Kidney epithelial cell (primary cell): ENCODE data around the gene PHF13. TPM values are rescaled to one million over a fixed set of nuclear protein-coding genes. Genes with fewer than 3 reads are reported as not detected.

Source experiments
- DNase-seq: peaks from one replicate; pipeline ENCODE4 v3.0.0-alpha.2; 2010; ENCODE audit warnings: low read depth
- H3K27me3 ChIP-seq: 2 replicates; pipeline ENCODE4 v1.6.0; 2011; ENCODE audit warnings: low read length; ENCODE audit not compliant: control insufficient read depth, insufficient read depth
- H3K36me3 ChIP-seq: 2 replicates; pipeline ENCODE4 v1.5.1; 2011; ENCODE audit warnings: low read length; ENCODE audit not compliant: control insufficient read depth, insufficient read depth
- H3K4me3 ChIP-seq: 2 replicates; pipeline ENCODE4 v1.5.1; 2011; ENCODE audit warnings: low read depth, mild to moderate bottlenecking, control low read depth, low read length
- CTCF ChIP-seq: IDR thresholded peaks from 2 replicates; pipeline ENCODE4 v1.5.1; 2011; ENCODE audit warnings: mild to moderate bottlenecking, moderate library complexity, low read length, control low read depth, inconsistent platforms; ENCODE audit not compliant: insufficient read depth, poor library complexity, severe bottlenecking
- total RNA-seq: library from RNA; depleted of rRNA; stranded (reverse); fragments of >200 nt; gene quantifications from 2 replicates; pipeline ENCODE4 v1.2.3, GENCODE V29; 2015

PHF13 gene
- total RNA-seq, 1 donor from 2014 or later = 8.8 TPM

DNA sequence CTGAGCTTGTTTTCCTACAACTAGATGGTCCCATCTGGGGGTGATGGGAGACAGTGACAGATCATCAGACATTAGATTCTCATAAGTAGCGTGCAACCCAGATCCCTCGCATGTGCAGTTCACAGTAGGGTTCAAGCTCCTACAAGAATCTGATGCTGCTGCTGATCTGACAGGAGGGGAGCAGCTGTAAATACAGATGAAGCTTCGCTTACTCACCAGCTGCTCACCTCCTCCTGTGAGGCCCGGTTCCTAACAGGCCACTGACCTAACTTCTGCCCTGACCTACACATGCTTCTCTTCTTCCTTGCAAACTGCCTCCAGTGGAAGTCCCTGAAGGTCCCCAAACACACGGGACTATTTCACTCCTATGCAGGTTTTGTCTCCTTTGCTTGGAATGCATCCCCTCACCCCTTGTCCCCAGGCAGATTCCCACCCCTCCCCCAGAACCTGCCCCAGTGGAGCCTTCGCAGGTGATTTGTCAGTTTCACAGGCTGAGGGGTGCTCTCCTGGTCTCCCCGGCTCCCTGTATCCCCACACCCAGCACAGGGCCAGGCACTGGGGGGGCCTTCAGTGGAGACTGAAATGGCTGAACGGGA, 39.4 kb upstream of the PHF13 start:
- TF ChIP-seq CTCF = no peak
- Histone ChIP-seq H3K4me3 (no peak overlapping the region), H3K36me3 (no peaks in the 10 kb centered on the region), H3K27me3 (peaks cover 7% of the 10 kb centered on the region)
- no peak for DNase-seq

- no peak for TF ChIP-seq CTCF
- no peak overlapping the region for H3K4me3 ChIP-seq
Measured at GRCh38 chr1:6574818-6575217, 38.7 kb upstream of the PHF13 start.

DNA sequence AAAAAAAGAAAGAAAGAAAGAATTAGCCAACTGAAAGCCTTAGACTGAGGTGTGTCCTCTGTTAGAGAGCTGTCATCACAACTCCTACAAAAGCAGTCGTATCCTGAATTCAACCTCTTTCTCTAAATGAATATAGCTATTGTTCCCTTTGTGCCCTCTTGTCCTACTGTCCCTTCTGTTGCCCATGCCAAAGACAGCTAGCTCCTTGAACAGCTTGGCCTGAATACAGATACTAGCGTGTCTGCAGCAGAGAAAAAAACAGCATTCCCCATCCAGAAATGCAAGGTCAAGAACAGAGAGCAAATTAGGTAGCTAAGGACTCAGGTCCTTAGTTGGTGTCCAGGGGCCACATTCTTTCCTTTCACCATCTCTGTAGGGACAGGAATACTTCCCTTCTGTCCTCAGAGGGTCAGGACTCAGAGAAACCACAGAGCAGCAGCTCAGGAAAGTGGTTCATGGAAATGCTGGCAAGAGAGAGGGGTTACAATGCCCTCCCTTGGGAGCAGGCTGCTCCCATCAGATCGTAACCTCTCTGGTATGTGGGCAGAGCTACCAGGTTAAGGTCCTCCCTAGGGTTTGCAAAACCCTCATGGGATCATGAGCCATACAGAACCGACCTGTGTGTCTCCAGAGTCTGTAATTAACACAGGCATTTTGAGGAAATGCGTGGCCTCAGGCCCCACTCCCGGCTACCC, 35.6 kb upstream of the PHF13 start:
- no peak overlapping the region for H3K4me3 ChIP-seq
- TF ChIP-seq CTCF = no peak
- no peak for DNase-seq
- no peaks in the 10 kb centered on the region for H3K27me3 ChIP-seq
- no peaks in the 10 kb centered on the region for H3K36me3 ChIP-seq

More at GRCh38 chr1:6574818-6575217, 38.7 kb upstream of the PHF13 start:
- no peak for DNase-seq
- H3K27me3 ChIP-seq = peaks cover 7% of the 10 kb centered on the region
- H3K36me3 ChIP-seq = no peaks in the 10 kb centered on the region

- DNase-seq = no peak
- H3K4me3 ChIP-seq = no peak overlapping the region
Measured at GRCh38 chr1:6578624-6579373, 34.7 kb upstream of the PHF13 start.

DNA sequence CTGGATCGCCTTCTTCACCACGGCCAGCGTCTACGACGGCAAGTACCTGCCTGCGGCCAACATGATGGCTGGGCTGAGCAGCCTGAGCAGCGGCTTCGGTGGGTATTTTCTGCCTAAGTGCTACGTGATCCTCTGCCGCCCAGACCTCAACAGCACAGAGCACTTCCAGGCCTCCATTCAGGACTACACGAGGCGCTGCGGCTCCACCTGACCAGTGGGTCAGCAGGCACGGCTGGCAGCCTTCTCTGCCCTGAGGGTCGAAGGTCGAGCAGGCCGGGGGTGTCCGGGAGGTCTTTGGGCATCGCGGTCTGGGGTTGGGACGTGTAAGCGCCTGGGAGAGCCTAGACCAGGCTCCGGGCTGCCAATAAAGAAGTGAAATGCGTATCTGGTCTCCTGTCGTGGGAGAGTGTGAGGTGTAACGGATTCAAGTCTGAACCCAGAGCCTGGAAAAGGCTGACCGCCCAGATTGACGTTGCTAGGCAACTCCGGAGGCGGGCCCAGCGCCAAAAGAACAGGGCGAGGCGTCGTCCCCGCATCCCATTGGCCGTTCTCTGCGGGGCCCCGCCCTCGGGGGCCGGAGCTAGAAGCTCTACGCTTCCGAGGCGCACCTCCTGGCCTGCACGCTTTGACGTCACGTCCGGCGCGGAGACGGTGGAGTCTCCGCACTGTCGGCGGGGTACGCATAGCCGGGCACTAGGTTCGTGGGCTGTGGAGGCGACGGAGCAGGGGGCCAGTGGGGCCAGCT, 34.0 kb upstream of the PHF13 start, which contains the start of gene ZBTB48:
Gene ZBTB48 (plus strand): TSS at position 621 of the 745 bp plus-strand sequence. CDS start 616 bp downstream, outside the sequence.
- peak within 1 kb of the TSS; percentile 96 for H3K4me3 ChIP-seq
- DNase-seq = peak; percentile 83
- H3K36me3 ChIP-seq = no peaks in the 10 kb centered on the region
- no peaks in the 10 kb centered on the region for H3K27me3 ChIP-seq
- TF ChIP-seq CTCF = no peak

More at GRCh38 chr1:6578624-6579373, 34.7 kb upstream of the PHF13 start:
- Histone ChIP-seq H3K36me3 (no peaks in the 10 kb centered on the region), H3K27me3 (no peaks in the 10 kb centered on the region)
- no peak for TF ChIP-seq CTCF
